DMS79 treated with DMSO at 0.1 percent for 48 hours (cell line): Measurements from ENCODE around the gene USF2.

ENCODE experiments used
- DNase-seq: peaks from one replicate; lab custom pipeline; 2025; lab: John Stamatoyannopoulos, UW

Gene USF2

GRCh38 chr19:35241417-35241816 is 27.3 kb upstream of the USF2 start:
- no peak for DNase-seq

GRCh38 chr19:35246466-35247092 is 22.2 kb upstream of the USF2 start:
- DNase-seq, result no peak

DNA sequence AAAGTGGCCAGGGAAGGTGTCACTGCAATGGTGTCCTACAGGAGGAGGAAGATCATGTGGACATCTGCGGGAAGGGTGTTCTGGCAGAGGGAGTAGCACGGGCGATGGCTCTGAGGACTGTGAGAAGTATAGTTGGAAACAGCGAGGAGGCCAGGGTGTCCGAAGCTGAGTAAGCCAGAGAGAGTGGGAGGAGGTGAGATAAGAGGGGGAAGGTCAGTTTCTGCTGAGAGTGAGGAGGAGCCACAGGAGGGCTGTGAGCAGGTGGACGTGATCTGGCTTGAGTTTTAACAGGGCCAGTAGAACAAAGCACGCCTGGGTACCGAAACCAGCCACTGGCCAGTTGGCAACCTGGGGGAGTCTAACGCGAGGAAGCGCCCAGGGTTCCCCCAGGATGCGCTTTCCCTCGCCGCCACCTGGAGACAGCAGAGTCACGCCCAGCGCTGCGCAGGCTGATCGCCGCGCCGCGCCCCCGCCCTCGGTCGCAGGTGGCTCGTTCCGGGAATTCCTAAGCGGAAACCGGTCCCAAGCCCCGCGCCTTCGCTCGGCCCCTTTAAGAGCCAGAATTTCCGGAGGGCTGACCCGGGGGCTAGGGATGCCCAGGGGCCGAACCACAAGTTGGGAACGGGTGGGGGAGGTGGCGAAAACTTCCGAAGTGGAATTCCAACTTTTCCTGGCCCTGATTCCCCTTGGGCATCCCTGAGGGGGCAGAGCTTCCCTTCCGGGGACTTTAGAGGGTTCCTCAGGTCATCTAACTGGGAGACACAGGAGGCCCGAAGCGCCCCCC is 21.0 kb upstream of the USF2 start:
- peak; percentile 86 for DNase-seq

DNA sequence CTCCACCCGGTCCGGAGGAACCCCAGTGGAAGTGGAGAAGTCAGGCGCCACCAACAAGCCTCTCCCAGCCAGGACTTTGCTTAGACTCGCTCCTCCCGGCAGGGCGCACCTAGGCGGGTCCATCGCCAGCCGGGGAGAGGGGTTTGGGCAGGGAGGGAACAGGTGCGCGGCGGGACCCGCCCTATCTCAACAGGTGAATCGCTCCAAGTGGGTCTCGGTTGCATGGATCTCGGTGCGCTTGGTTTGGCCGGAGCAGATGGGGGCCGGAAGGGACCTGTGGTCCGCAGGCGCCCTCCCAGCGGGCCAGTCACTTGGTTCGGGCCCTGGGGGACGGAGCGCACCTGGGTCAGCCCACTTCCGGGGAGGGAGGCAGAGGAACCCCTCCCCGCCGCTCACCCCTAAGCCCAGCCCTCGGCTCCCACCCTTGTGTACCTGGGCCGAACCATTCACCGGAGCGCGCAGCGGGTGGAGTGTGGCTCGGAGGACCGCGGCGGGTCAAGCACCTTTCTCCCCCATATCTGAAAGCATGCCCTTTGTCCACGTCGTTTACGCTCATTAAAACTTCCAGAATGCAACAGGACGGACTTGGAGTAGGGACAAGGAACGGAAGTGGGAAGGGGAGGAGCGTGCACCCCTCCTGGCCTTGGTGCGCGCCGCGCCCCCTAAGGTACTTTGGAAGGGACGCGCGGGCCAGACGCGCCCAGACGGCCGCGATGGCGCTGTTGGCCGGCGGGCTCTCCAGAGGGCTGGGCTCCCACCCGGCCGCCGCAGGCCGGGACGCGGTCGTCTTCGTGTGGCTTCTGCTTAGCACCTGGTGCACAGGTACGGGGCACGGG is 20.2 kb upstream of the USF2 start, which contains the start of gene LSR:
Gene LSR, plus strand, starts transcription at position 693 of the 836 bp plus-strand sequence. Its CDS starts 21 bp downstream, at position 714.
- DNase-seq, result peak; percentile 97

- peak; percentile 26 for DNase-seq
These were observed 19.5 kb upstream of the USF2 start for GRCh38 chr19:35249146-35249847.

GRCh38 chr19:35249848-35250711 is 18.7 kb upstream of the USF2 start:
- peak; percentile 3 for DNase-seq

GRCh38 chr19:35251456-35251855 is 17.3 kb upstream of the USF2 start:
- DNase-seq, result no peak

DNA sequence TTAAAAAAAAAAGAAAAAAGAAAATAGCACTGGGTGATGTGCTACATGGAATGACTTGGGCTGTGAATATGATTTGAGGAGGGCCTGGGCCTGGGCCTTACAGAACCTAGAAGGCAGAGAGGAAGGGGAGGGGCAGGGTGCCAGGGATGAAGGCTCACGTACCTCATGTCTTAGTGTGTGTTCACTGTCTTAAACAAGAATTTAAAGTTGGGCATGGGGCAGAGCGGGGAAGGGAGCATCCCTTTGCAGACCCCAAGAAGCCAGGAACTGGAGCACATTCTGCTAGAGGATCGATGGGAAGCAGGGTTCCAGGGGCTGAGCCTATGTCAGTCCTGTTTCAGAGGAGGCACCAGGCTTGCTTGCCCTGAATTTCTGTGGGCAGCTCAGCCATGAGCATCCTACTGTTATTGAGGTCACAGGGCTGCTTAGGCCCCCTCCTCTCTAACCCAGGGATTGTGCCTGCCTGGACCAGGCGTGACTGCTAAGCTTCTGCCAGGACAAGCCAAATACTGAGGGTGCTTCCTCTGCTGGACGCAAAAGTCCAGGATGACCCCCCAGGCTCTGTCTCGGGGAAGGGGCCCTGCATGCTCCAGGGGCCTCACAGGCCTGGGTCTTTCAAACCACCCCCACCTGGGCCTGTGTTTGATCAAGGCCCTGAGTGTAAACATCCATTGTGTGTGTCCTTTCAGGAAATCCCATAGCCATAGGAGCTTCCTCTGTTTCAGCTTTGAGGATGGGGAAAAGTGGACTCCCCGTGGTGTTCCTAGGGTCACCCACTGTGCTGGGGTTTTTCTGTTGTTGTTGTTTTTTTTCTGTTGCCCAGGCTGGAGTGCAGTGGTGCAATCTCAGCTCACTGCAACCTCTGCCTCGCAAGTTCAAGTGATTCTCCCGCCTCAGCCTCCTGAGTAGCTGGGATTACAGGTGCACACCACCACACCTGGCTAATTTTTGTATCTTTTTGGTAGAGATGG is 15.2 kb upstream of the USF2 start:
- no peak for DNase-seq

- no peak for DNase-seq
These were observed 14.1 kb upstream of the USF2 start for GRCh38 chr19:35254341-35255297.

DNA sequence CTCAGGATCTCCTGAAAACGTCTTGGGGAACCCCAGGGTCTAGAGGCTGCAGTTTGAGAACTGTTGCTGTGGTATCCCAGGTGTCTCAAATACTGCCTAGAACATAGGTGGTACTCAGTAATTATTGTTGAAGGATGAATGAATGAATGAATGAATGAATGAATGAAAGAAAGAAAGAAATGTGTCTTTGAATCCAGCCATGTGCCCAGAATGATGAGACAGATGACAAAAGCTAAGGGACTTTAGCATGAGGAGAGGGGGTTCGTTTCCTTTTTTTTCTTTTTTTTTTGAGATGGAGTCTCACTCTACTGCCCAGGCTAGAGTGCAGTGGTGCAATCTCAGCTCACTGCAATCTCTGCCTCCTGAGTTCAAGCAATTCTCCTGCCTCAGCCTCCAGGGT is 12.2 kb upstream of the USF2 start:
- no peak for DNase-seq

DNA sequence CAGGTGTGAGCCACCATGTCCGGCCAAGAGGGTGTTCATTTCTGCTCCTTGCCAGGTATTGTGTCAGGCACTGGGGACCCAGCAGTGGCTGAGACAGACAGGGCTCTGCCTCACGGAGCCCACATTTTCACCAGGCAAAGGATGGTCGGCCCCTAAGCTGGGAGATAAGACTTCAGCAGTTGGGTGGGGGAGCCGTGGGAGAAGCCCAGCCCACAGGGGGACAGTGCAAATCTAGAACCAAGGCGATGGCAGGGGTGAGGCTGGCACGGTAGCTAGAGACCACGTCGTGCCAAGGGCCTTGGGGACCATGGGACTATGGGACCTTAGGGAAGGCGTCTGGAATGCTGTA is 11.7 kb upstream of the USF2 start:
- no peak for DNase-seq

GRCh38 chr19:35260694-35261304 is 8.0 kb upstream of the USF2 start:
- no peak for DNase-seq

DNA sequence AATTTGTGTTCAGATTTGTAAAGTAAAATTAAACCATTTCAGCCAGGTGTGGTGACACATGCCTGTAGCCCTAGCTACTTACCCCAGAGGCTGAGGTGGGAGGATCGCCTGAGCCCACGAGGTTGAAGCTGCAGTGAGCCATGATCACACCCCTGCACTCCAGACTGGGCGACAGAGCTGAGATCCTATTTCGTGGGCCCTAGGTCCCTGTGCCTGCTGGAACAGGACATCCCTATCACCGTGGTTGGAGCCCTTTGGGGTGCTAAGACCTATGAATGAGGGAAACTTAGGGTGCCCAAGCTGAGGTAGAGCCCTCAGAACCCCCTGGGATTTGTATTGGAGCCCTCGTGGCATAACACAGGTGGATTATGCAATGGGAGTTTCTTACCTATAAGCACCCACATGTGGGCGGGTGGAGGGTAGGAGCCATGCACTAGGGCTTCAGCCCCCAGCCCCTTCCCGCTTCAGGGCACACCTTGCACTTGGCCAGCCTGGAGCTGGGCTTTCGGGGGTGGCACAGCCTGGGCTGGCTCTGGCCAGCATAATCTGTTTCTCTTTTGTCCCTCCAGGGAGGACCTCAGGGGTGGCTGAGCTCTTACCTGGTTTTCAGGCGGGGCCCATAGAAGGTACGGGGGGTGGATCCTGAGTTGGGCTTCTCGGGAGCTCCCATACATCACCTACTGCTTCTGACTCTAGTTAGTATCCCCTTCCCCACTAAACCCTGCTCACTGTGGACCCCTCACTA is 7.2 kb upstream of the USF2 start:
- no peak for DNase-seq

- no peak for DNase-seq
These were observed 6.5 kb upstream of the USF2 start for GRCh38 chr19:35262101-35262761.

DNA sequence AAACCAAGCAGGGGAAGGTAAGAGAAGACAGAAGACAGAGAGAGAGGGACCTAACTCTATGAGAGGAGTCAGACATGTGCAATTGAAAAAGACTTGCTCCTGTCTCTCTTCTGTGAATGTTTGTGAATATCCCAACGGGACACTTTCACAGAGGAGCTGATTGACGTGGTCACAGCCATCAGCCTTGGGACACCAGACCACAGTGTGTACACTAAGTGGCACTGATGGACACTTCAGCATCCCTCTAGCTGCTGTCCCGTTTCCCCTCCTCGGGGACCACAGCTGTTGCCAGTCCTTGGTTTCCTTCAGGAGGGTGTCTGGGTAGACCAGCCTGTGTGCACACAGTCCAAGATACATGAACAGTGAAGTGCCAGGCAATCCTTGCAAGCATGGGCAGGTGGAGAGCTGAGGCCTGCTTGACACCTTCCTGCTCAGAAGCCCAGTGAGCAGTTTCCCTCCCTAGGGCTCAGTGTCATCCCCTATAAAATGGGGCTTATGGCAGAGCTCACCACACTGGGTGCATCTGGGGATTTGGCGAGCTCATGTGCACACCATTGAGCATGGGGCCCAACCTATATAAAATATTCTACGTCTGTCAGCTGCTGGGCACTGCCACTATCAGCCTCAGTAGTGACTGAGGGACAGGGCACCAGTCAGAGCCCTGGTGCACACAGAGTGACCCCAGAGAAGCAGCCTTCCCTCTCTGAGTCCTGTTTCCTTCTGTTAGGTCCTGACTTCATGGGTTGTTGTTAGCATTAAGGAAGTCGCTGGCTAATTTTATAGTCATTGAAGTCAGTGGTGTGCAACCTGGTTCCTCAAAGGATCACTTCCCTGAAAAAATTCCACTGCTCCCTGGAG is 4.3 kb upstream of the USF2 start:
- DNase-seq, result no peak
